Epithelial cell of prostate (primary cell): ENCODE data around the gene RRP8.

Source experiments
- DNase-seq: peaks from one replicate; pipeline ENCODE4 v3.0.0-alpha.2; 2011; ENCODE audit warnings: low read depth, low spot score
- H3K27ac ChIP-seq: fragments of 450-650 bp; 2 replicates; pipeline ENCODE4 v1.5.1; 2017; ENCODE audit warnings: mild to moderate bottlenecking

The RRP8 gene

GRCh38 chr11:6619004-6619745, 15.8 kb upstream of the RRP8 start, which contains the start of gene TPP1:
TPP1 (minus strand) TSS chr11:6619422; CDS start chr11:6619400, 22 bp downstream.
- peak within 1 kb of the TSS; percentile 86 for H3K27ac ChIP-seq
- peak; percentile 50 for DNase-seq

DNA sequence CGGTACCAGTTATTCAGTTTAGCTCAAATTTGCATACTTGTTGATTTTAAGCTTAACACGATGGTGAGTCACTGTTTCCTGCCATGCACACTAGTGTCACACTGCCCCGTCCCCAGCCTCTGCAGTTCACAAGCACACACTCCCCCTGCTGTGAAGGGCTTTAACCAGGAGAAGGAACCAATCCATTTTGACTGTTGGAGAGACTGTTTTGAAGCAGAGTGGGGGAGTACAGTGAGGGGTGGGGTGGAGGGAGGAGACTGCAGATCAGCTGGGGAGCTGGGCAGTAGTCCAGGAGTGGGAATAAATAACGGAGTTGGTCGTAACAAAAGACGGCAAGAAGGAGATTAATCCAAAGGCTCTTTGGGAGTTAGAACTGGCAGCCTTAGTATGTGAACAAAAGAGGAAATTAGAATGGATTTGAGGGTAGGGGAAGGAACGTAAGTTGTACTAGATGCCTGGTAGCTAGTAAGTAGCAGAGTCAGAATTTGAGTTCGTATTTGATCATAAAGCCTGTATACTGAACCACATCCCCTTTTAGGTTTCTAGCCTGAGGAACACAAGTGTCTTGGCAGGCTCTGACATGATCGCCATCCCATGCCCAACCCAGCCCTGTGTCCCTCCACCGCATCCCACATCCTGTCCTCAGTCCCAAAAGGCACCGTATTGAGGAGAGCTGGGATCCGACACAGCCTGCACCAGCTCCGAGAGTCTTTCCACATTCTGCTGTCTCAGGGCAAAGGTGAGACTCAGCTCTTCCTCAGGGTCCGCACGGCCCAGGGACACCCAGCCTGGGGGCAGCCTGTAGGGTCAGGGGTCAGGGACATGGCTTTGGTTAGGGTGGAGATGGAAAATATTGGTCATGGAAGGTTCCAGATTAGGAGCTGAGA, 14.9 kb upstream of the RRP8 start:
- DNase-seq, result no peak

GRCh38 chr11:6617315-6617781, 13.9 kb upstream of the RRP8 start:
- no peak for DNase-seq
- no peak overlapping the region for H3K27ac ChIP-seq

More for the DNA sequence above, 14.9 kb upstream of the RRP8 start:
- H3K27ac ChIP-seq, result peak overlapping the region; percentile 86

DNA sequence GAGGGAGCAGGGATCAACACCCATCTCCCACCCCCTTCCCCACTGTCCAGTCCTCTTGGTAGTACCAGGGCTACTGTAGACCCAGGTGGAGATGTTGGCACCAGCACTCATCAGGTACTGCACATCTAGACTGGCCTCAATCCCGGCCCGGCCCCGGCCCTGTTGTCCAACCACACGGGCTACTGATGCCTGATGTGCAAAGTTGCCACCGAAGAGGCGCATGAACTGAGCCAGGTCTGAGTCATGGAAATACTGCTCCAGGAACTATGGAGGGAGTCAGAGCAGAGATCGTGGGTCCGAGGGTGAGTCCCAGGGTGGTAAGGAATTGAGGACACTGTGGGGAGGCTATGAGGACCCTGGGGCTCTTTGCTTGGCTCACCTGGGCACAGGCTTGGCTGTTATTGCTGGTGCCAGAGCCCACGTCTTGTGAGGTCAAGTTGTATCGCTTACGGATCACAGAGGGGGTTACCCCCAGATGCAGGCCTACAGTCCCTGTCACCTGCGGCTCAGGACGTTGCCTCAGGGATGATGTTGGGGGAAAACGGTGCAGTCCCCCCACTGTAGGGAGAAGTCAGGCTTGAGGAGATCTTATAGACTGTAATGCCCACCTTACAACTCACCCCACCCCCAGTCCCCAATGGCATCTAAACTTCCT, 13.3 kb upstream of the RRP8 start:
- no peak overlapping the region for H3K27ac ChIP-seq
- DNase-seq, result no peak

GRCh38 chr11:6615882-6616585, 12.6 kb upstream of the RRP8 start:
- DNase-seq, result no peak
- no peak overlapping the region for H3K27ac ChIP-seq

GRCh38 chr11:6615046-6615445, 11.6 kb upstream of the RRP8 start:
- no peak for DNase-seq
- H3K27ac ChIP-seq, result no peak overlapping the region

DNA sequence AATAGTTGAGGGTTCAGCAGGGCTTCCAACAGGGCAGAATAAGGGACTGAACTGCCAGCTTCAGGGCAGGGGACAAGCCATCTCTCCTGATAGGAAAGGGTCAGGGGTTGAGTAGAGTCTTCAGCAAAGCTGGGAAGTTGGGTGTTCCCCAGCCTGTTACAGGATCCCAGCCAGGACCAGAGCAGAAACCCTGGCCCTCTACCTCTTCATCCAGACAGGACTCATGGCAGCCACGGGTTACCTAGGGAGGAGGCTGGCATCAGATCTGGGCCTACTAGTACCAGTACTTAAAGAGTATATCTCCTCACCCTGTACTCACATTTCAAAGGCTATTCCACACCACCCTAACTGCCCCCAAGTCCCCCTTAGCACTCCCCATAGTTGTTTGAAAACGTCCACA, 11.0 kb upstream of the RRP8 start:
- no peak overlapping the region for H3K27ac ChIP-seq
- DNase-seq, result no peak

- DNase-seq, result no peak
- peak overlapping the region; percentile 97 for H3K27ac ChIP-seq
Observed at GRCh38 chr11:6613496-6613895, 10.1 kb upstream of the RRP8 start.

DNA sequence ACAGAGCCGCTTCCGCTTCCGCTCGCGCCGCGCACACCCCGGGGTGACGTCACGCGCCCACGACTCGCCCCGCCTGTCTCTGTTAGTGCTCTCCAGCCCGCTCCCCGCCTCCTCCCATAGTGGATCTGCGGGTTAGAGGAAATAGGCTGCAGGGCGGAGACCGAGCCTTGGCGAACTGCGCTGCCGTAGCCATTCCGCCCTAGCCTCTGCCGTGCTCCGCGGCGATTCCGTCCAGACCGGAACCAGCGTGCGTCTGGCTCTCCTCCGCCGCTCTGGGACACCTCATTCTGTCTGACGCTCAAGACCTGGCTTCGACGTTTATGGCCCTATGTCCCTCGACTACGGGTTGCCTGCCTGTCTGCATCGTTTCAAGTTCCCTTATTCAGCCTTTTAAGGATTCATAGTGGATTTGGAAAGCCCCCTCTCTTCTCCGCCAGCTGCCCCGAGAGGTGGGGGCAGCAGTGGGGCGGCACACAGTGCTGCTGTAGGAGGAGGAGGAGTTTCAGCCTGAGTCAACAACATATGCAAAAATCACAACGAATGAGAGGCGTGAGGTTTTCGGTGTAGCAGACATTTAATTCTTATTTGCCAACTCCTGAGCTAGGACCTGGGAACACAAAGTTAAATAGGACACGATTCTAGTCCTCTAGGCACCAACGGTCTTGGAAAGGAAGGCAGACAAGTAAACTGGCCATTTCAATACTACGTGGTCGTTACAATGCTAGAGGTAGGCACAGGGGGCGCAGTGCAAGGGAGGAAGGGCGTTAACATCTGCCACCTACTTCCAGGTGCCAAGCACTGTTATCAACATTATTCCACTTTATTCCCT, 9.0 kb upstream of the RRP8 start, which contains the start of gene TAF10:
Gene TAF10, minus strand, starts transcription at position 4 of the 829 bp plus-strand sequence. CDS start 27 bp downstream, outside the sequence.
- DNase-seq, result peak; percentile 81
- H3K27ac ChIP-seq, result peak within 1 kb of the TSS; percentile 97

DNA sequence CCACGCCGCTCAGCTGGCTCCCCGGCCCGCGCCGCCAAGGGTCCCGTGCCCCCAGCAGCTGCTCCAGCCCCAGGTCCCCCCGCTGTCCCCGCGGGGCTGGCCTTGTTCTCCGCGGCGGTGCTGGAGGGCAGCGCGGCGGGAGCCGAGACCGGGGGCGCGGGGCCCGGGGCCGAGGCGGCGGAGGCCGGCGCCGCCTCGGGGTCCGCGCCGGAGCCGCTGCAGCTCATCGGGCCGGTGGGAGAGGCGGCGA, 8.5 kb upstream of the RRP8 start:
- H3K27ac ChIP-seq, result peak overlapping the region; percentile 97

GRCh38 chr11:6611092-6611962, 7.9 kb upstream of the RRP8 start:
- DNase-seq, result no peak
- peak overlapping the region; percentile 97 for H3K27ac ChIP-seq

More for the DNA sequence above, 8.5 kb upstream of the RRP8 start:
- DNase-seq, result no peak

- DNase-seq, result no peak
- peak overlapping the region; percentile 97 for H3K27ac ChIP-seq
Observed at GRCh38 chr11:6610591-6610990, 7.2 kb upstream of the RRP8 start.

GRCh38 chr11:6609502-6610015, 6.1 kb upstream of the RRP8 start:
- DNase-seq, result no peak
- no peak overlapping the region for H3K27ac ChIP-seq

DNA sequence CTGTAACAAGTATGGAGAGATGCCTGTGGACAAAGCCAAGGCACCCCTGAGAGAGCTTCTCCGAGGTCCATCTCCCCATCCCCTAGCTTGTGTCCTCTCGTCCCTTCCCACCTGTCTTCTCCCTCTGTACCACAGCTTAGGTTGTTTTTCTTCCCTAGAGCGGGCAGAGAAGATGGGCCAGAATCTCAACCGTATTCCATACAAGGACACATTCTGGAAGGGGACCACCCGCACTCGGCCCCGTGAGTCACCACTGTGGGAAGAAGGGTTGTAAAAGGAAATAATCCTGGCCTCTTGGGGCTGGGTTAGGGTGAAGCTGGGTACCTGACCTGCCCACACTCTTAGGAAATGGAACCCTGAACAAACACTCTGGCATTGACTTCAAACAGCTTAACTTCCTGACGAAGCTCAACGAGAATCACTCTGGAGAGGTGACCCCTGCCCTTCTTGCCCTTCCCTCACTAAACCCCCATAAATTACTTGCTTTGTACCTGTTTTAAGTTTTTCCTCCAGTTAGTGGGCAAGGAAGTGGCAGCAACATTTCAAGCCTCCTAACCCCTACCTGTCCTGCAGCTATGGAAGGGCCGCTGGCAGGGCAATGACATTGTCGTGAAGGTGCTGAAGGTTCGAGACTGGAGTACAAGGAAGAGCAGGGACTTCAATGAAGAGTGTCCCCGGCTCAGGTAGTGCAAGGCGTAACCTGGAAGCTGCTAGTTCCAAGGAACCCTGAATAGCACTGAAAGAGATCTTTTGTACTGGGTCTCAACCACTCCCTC, 5.5 kb upstream of the RRP8 start:
- no peak overlapping the region for H3K27ac ChIP-seq
- no peak for DNase-seq

GRCh38 chr11:6608011-6608410, 4.6 kb upstream of the RRP8 start:
- DNase-seq, result no peak
- peak overlapping the region; percentile 90 for H3K27ac ChIP-seq

DNA sequence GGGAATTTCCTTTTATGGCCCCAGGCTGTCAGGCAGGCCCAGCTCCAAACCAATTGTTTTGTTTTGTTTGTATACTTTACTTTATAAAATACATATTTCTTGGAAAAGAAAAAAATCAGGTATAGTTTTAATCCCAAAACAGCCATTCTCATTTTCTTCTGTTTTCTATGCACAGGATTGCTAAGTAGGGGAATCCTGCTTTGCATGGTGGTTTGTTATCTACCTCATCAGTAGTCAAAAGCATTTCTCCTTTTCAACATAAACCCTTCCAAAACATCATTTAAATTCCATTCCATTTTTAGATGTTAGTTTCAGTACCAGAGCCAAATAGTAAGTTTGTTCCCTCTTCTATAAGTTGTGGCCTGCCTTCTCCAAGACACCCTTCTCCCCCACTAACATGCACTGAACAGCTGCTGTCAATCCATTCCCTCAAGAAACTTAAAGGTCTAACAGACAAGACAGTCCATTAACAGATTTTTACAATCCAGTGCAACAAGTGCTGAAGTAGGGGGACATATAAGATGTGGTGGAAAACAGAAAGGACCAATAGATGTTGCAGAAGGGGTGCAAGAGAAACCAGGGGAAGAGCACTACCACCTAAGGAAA, 3.9 kb upstream of the RRP8 start:
- H3K27ac ChIP-seq, result peak overlapping the region; percentile 90
- no peak for DNase-seq
